Adrenal gland (tissue), 12 donors: ENCODE results near the gene MYH9. TPM values are rescaled to one million over a fixed set of nuclear protein-coding genes. Genes with fewer than 3 reads are reported as not detected.

Experiments
- DNase-seq, 7 donors: peaks; one replicate each; pipeline ENCODE4 v3.0.0-alpha.2; 2019 to 2020
- H3K27ac ChIP-seq, 5 donors: fragments of 200-600 bp; sonication (generic) in 4 of 5; 1 replicate in 3 of 5; 2 replicates in 2 of 5; pipeline versions ENCODE4 v1.5.1 to v1.8.0; 2016 to 2020; ENCODE audit warnings: mild to moderate bottlenecking in 1 of 5
- H3K27me3 ChIP-seq: fragments of 200-600 bp; 2 replicates; pipeline ENCODE4 v1.8.0; 2021
- H3K36me3 ChIP-seq, 2 donors: fragments of 200-600 bp; replicated peaks in 1 of 2; 1 replicate in 1 of 2; 2 replicates in 1 of 2; pipeline versions ENCODE4 v1.5.1 to v1.8.0; 2018 to 2022
- H3K4me1 ChIP-seq, 2 donors: fragments of 200-600 bp; replicated peaks in 1 of 2; 1 replicate in 1 of 2; 2 replicates in 1 of 2; pipeline versions ENCODE4 v1.5.1 to v1.8.0; 2018 to 2021
- H3K4me3 ChIP-seq, 4 donors: fragments of 200-600 bp; sonication (generic) in 3 of 4; one replicate each; pipeline ENCODE4 v1.5.1; 2016 to 2018
- H3K9me3 ChIP-seq, 3 donors: fragments of 200-600 bp; sonication (generic) in 1 of 3; replicated peaks in 1 of 3; 1 replicate in 2 of 3; 2 replicates in 1 of 3; pipeline versions ENCODE4 v1.5.1 to v1.8.0; 2016 to 2021
- POLR2A ChIP-seq, 2 donors: fragments of 450-650 bp; IDR thresholded peaks; one replicate each; pipeline ENCODE4 v1.6.1; 2017; ENCODE audit warnings: antibody characterized with exemption in 2 of 2, mild to moderate bottlenecking in 2 of 2, moderate library complexity in 1 of 2
- WGBS, 4 donors: extraction: QIAGEN DNeasy Blood & Tissue Kit in 2 of 4; methylation state at CpG; one replicate each; pipeline versions ENCODE4 v1.1.5 to v1.1.7; 2013 to 2017; 5-methylcytosine and 5-hydroxymethylcytosine counted together
- intact Hi-C, 2 donors: fragments of 100-400 bp; cut with DNase I; formaldehyde crosslinking; loops; one replicate each; pipeline versions ENCODE4 v1.14.1 to v1.15.0; 2022 to 2023
- polyA plus RNA-seq, 3 donors: library from polyadenylated mRNA; stranded (reverse); fragments of 200-250 nt in 2 of 3; fragments of 350-450 nt in 1 of 3; fragmentation: Illumina TruSeq in 1 of 3; extraction: RNeasy Lipid Tissue Mini Kit (QIAGEN cat#74804) in 1 of 3; gene quantifications; one replicate each; pipeline ENCODE4 v1.2.3, GENCODE V29; 2013 to 2014
- total RNA-seq, 9 donors: library from RNA; depleted of rRNA in 4 of 9; stranded (reverse); fragments of >200 nt in 4 of 9; fragments of 120-200 nt in 1 of 9; fragmentation: NEBNext Ultra II Directional in 1 of 9; extraction: Animal tissue kit (Norgen Biotek cat#: 25700) in 1 of 9; gene quantifications; one replicate each; pipeline versions ENCODE4 v1.1.0 to v1.2.4, GENCODE V29; 2013 to 2023
- TF ChIP-seq, protein P1 (sequence below), 6 experiments: fragments of 450-650 bp in 4 of 6; fragments of 200-600 bp in 2 of 6; sonication (generic) in 1 of 6; IDR thresholded peaks; 1 replicate in 5 of 6; 2 replicates in 1 of 6; pipeline versions ENCODE4 v1.5.1 to v1.8.0; 2016 to 2021; ENCODE audit warnings: antibody characterized with exemption in 6 of 6, mild to moderate bottlenecking in 2 of 6, moderate library complexity in 1 of 6
- donor health status: healthy with polysubstance abuse.
- donor health status: Bipolar disorder and iron deficiency.
- donor health status: DM: yes; HTN: yes; CAD: no.
- donor health status: DM: no; HTN: no; CAD: no.
- donor health status: DM: no; HTN: no; CAD: no.
- donor health status: DM: yes; HTN: yes; CAD: no.

Gene MYH9
- total and polyA plus RNA-seq, 12 donors: 96.2 to 427 (median 319) TPM

DNA sequence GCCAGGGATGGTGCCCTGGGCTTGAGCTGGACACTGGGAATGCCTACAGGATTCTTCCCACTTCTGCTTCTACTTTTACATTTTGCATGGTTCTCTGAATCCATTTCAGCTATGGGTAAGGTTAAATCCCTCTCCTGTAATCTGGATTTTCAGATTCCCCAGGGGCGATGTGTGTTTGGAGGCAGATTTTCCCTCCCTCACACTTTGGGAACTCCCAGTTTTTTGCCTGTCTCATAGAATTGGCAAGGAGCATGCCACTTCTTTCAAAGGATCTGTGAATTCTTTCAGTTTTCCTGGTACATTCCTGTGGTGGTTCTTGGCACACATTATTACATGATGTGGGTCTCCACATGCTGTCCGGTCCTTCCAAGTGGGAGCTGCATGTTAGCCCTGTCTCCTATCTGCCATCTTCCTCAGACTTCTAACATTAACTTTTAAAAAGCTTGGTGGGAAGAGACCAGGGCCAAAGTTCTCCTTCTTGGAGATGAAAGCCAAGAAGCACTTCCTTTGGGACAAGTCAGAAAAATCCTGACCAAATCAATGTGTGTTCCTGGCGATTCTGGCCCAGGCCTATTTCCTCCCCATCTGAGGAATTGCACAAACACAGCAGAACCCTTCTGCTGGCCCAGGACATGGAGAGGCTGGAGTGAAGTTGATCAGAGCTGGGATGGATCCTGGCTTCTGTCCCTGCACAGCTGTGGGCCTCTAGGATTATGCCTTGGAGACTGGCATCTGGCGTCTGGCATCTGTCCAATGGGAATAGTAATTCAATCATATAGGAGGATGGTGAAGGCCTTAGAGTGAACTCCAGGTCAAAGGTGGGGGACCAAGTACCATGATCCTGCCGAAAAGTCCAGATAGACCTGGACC, 143.0 kb downstream of the MYH9 start:
- no peaks in the 10 kb centered on the region for H3K27me3 ChIP-seq
- intact Hi-C loops: no loop called here
- peak in 1 of 7 donors; percentile 51 for DNase-seq
- H3K36me3 ChIP-seq: no peaks in the 10 kb centered on the region
- WGBS, 4 donors: 66 to 80% (median 77%) methylated on average over 5 of the region's 5 CpGs
- TF ChIP-seq POLR2A (IDR thresholded peaks at IDR 0.05): no peak
- TF ChIP-seq, protein P1, sequence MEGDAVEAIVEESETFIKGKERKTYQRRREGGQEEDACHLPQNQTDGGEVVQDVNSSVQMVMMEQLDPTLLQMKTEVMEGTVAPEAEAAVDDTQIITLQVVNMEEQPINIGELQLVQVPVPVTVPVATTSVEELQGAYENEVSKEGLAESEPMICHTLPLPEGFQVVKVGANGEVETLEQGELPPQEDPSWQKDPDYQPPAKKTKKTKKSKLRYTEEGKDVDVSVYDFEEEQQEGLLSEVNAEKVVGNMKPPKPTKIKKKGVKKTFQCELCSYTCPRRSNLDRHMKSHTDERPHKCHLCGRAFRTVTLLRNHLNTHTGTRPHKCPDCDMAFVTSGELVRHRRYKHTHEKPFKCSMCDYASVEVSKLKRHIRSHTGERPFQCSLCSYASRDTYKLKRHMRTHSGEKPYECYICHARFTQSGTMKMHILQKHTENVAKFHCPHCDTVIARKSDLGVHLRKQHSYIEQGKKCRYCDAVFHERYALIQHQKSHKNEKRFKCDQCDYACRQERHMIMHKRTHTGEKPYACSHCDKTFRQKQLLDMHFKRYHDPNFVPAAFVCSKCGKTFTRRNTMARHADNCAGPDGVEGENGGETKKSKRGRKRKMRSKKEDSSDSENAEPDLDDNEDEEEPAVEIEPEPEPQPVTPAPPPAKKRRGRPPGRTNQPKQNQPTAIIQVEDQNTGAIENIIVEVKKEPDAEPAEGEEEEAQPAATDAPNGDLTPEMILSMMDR (IDR thresholded peaks at IDR 0.05): no peak
- peaks cover 0 to 2% of the 10 kb centered on the region in 2 donors for H3K4me1 ChIP-seq
- peak overlapping the region in 2 of 5 donors; percentile 52 to 60 for H3K27ac ChIP-seq
- H3K9me3 ChIP-seq: no peaks in the 10 kb centered on the region
- no peak overlapping the region for H3K4me3 ChIP-seq

DNA sequence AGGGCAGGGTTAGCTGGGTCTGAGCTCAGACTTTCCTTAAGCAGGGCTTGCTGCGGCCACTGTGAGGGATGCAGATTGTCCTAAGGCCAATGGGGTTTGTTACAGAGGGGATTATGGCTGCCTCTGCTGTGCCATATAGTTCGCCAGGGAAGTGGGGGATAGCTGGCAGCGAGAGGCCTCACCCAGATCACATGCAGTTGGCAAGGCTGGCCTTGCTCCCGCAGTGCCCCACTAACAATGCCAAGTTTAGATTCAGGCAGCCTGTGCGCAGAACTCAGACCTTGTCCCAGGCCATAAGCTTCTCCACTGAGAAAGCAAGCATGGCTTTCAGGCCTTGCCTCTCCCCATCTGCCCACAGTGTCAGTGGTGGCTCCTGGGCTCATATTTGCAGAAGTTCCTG, 143.8 kb downstream of the MYH9 start:
- Histone ChIP-seq H3K36me3 (no peaks in the 10 kb centered on the region), H3K4me3 (no peak overlapping the region), H3K9me3 (no peaks in the 10 kb centered on the region), H3K27me3 (no peaks in the 10 kb centered on the region), H3K4me1 (peaks cover 0 to 5% of the 10 kb centered on the region in 2 donors), H3K27ac (peak overlapping the region in 2 of 5 donors; percentile 29 to 52)
- TF ChIP-seq POLR2A (IDR thresholded peaks at IDR 0.05): no peak
- TF ChIP-seq, protein P1 (IDR thresholded peaks at IDR 0.05): no peak
- DNase-seq: peak in 2 of 7 donors; percentile 12 to 40
- WGBS, 4 donors: 86 to 100% (median 91%) methylated on average over 2 to 5 of the region's 5 CpGs
- intact Hi-C loops: no loop called here

- no peaks in the 10 kb centered on the region for H3K9me3 ChIP-seq
- intact Hi-C loops: no loop called here
- H3K4me1 ChIP-seq: peaks cover 19 to 35% of the 10 kb centered on the region in 2 donors
- no peaks in the 10 kb centered on the region for H3K27me3 ChIP-seq
- peak within 1 kb of the TSS; percentile 78 to 95 (median 85) for H3K27ac ChIP-seq
- DNase-seq: peak; percentile 88 to 98 (median 94)
- WGBS, 4 donors: 6 to 26% (median 10%) methylated on average over 9 to 13 of the region's 13 CpGs
- TF ChIP-seq, protein P1 (IDR thresholded peaks at IDR 0.05): peak; percentile 39 to 71 (median 64)
- TF ChIP-seq POLR2A (IDR thresholded peaks at IDR 0.05): peak; percentile 78 to 91
- no peaks in the 10 kb centered on the region for H3K36me3 ChIP-seq
- peak within 1 kb of the TSS; percentile 14 to 80 (median 43) for H3K4me3 ChIP-seq
These were observed 148.2 kb downstream of the MYH9 start, which contains the start of gene APOL2 for GRCh38 chr22:36239401-36240171. TSS of gene APOL2 (minus strand) at chr22:36239527. CDS start at chr22:36233162, 6,365 bp downstream.

DNA sequence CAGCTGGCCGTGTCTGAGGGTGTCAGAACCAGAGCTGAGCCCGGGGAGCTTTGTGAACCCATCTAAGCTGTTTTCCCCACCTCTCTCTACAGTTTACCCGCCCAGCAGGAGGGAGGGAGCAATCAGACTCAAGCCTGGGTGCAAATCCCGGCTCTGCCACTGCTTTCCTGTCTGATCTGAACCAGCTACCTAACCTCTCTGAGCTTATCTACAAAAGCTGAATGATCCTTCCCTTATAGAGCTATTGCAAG, 148.7 kb downstream of the MYH9 start:
- Histone ChIP-seq H3K27me3 (no peaks in the 10 kb centered on the region), H3K27ac (peak overlapping the region; percentile 78 to 95 (median 85)), H3K9me3 (no peaks in the 10 kb centered on the region), H3K4me1 (peaks cover 19 to 36% of the 10 kb centered on the region in 2 donors), H3K36me3 (no peaks in the 10 kb centered on the region), H3K4me3 (peak overlapping the region; percentile 14 to 80 (median 43))
- WGBS, 4 donors: 0% methylated on average over 3 to 4 of the region's 4 CpGs
- intact Hi-C loops: no loop called here
- no peak for TF ChIP-seq POLR2A (IDR thresholded peaks at IDR 0.05)
- TF ChIP-seq, protein P1 (IDR thresholded peaks at IDR 0.05): no peak
- DNase-seq: peak in 1 of 7 donors; percentile 61
